HepG2 (cell line): ENCODE measurements around the gene TP73. TPM values are rescaled to one million over a fixed set of nuclear protein-coding genes. Genes with fewer than 3 reads are reported as not detected.

Experiments used
- GMEB2 ChIP-seq: IDR thresholded peaks from 2 replicates; pipeline ENCODE4 v1.6.1; 2016; ENCODE audit warnings: missing biosample characterization, missing genetic modification reagents, low read depth
- MAX ChIP-seq: IDR thresholded peaks from 2 replicates; pipeline ENCODE4 v1.6.1; 2012; ENCODE audit warnings: inconsistent platforms
- MAZ ChIP-seq, 2 experiments: sonication (generic) in 1 of 2; formaldehyde crosslinking in 1 of 2; IDR thresholded peaks; 2 replicates each; pipeline versions ENCODE4 v1.5.0 to v1.6.1; 2012 to 2020; ENCODE audit warnings: low read depth in 2 of 2, mild to moderate bottlenecking in 2 of 2, borderline replicate concordance in 1 of 2, improper control_type of control experiment in 1 of 2, low read length in 1 of 2, missing genetic modification reagents in 1 of 2, moderate library complexity in 1 of 2
- NKX3-1 ChIP-seq: sonication (generic); formaldehyde crosslinking; IDR thresholded peaks from 2 replicates; pipeline ENCODE4 v1.5.0; 2020; ENCODE audit warnings: missing genetic modification reagents
- SRY ChIP-seq: sonication (generic); formaldehyde crosslinking; IDR thresholded peaks from 2 replicates; pipeline ENCODE4 v1.8.0; 2022; ENCODE audit warnings: mild to moderate bottlenecking, missing genetic modification reagents
- TFDP1 ChIP-seq: IDR thresholded peaks from 2 replicates; pipeline ENCODE4 v1.6.1; 2016; ENCODE audit warnings: missing compliant biosample characterization, missing genetic modification reagents, borderline replicate concordance
- ZBTB1 ChIP-seq: sonication (generic); formaldehyde crosslinking; IDR thresholded peaks from 2 replicates; pipeline ENCODE4 v1.4.0; 2020; ENCODE audit warnings: missing genetic modification reagents, borderline replicate concordance
- ZNF205 ChIP-seq: IDR thresholded peaks from 2 replicates; pipeline ENCODE4 v1.6.1; 2018; ENCODE audit warnings: missing biosample characterization, missing genetic modification reagents
- polyA plus RNA-seq, 8 experiments: library from polyadenylated mRNA; depleted of rRNA in 3 of 8; stranded (reverse) in 7 of 8; unstranded in 1 of 8; fragments of >200 nt; fragmentation: Illumina TruSeq in 4 of 8; extraction: Trizol in 4 of 8; gene quantifications; 2 replicates each; pipeline versions ENCODE4 v1.2.1 to v1.2.3, GENCODE V29; 2011 to 2016; ENCODE audit warnings: low read depth in 4 of 8, missing spikeins in 1 of 8, mixed read lengths in 1 of 8; ENCODE audit not compliant: insufficient read depth in 1 of 8
- total RNA-seq, 5 experiments: library from RNA; depleted of rRNA; stranded (reverse); fragments of >200 nt; fragmentation: Illumina TruSeq; extraction: Trizol; gene quantifications; 2 replicates each; pipeline ENCODE4 v1.2.3, GENCODE V29; 2016; ENCODE audit warnings: low read depth in 1 of 5
- TF ChIP-seq, protein P1 (sequence below): sonication (generic); formaldehyde crosslinking; IDR thresholded peaks from 2 replicates; pipeline ENCODE4; 2020; ENCODE audit warnings: missing genetic modification reagents, mild to moderate bottlenecking, borderline replicate concordance
- TF ChIP-seq, protein P2 (sequence below): IDR thresholded peaks from 2 replicates; pipeline ENCODE4 v1.6.1; 2016; ENCODE audit warnings: mild to moderate bottlenecking, missing biosample characterization, missing genetic modification reagents

Gene TP73
- total and polyA plus RNA-seq, 2 of the 13 experiments (the other 11 are each of a cell fraction or from before 2014, with no cell fraction given), result 0.49 to 1.1 TPM

DNA sequence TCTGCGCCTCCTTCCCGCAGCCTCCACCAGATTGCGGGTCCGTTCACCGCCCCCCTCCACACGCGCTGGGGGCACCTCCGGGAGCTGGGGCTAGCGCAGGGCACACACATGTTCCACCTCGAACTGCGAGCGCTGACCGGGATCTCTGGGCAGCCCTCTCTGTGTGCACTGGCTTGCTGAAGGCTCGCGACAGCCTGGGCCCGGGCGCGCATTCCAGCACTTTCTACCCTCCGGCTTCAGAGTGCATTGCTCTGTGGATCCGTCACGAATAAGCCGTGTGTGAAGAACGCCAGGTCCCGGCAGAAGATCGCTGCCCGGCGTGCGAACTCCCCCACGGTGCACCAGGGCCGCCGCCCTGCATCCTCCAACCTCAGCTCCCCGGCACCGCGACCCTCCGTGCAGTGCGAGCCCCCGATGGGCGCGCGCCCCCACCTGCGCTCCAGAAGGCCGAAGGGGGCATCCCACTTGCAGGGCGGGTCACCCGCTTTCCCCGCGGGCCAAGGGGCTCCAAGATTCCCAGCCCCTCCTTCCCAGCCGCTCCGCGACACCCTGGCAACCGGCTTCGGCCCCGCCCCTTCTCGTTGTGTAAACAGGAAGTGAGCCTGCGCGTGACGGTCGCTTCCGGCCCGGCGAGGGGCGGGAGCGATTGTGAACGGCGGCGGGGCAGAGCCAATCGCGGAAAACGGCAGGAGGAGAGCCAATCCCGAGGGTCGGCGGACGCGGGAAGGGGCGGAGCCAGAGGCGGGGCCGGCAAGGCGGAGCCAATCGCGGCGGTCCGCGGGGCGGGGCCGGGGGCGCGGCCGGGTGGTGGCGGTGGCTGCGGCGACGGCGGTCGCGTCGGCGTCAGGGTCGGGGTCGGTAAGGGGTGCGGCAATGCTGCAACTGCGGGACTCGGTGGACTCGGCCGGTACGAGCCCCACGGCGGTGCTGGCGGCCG, 27.8 kb upstream of the TP73 start, which contains the start of gene TPRG1L (continued):
- TF ChIP-seq NKX3-1, result 0 out of 2 replicates have a peak, but pooled peaks have one; percentile 44
- TF ChIP-seq, protein P1, sequence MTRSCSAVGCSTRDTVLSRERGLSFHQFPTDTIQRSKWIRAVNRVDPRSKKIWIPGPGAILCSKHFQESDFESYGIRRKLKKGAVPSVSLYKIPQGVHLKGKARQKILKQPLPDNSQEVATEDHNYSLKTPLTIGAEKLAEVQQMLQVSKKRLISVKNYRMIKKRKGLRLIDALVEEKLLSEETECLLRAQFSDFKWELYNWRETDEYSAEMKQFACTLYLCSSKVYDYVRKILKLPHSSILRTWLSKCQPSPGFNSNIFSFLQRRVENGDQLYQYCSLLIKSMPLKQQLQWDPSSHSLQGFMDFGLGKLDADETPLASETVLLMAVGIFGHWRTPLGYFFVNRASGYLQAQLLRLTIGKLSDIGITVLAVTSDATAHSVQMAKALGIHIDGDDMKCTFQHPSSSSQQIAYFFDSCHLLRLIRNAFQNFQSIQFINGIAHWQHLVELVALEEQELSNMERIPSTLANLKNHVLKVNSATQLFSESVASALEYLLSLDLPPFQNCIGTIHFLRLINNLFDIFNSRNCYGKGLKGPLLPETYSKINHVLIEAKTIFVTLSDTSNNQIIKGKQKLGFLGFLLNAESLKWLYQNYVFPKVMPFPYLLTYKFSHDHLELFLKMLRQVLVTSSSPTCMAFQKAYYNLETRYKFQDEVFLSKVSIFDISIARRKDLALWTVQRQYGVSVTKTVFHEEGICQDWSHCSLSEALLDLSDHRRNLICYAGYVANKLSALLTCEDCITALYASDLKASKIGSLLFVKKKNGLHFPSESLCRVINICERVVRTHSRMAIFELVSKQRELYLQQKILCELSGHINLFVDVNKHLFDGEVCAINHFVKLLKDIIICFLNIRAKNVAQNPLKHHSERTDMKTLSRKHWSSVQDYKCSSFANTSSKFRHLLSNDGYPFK (CRISPR knock-in tag), result peak; percentile 73
- no peak for TF ChIP-seq ZBTB1 (CRISPR knock-in tag)
- TF ChIP-seq, protein P2, sequence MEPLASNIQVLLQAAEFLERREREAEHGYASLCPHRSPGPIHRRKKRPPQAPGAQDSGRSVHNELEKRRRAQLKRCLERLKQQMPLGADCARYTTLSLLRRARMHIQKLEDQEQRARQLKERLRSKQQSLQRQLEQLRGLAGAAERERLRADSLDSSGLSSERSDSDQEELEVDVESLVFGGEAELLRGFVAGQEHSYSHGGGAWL (CRISPR knock-in tag), result peak; percentile 65; the same call in 1 of the 2 replicates
- peak; percentile 60 for TF ChIP-seq MAX
- TF ChIP-seq TFDP1 (CRISPR knock-in tag), result peak; percentile 25; the same call in 1 of the 2 replicates
- peak; percentile 19; the same call in 1 of the 2 replicates for TF ChIP-seq ZNF205
- peak; percentile 71; the same call in 1 of the 2 replicates for TF ChIP-seq GMEB2 (CRISPR knock-in tag)
- TF ChIP-seq SRY (CRISPR knock-in tag), result 0 out of 2 replicates have a peak, but pooled peaks have one; percentile 24
- no peak; the same call in 1 of the 2 replicates for TF ChIP-seq MAZ (IDR thresholded peaks at IDR 0.05; ENCODE audit: borderline replicate concordance, low read depth, low read length)
- TF ChIP-seq MAZ (CRISPR knock-in tag; IDR thresholded peaks at IDR 0.05; ENCODE audit: low read depth), result peak; percentile 55
